Brain microvascular endothelial cell (primary cell): ENCODE data around the gene SLC7A10.
A peak's percentile ranks its signal among the peaks of the same experiment; 100 is the strongest.

ENCODE experiments used
- DNase-seq: peaks from one replicate; pipeline ENCODE4 v3.0.0-alpha.2; 2020
- H3K27ac ChIP-seq: fragments of 250-450 bp; sonication (Bioruptor Pico); 2 replicates; pipeline ENCODE4 v1.5.1; 2020; ENCODE audit warnings: mild to moderate bottlenecking, moderate library complexity
- H3K27me3 ChIP-seq: fragments of 250-450 bp; sonication (Bioruptor Pico); replicated peaks from 2 replicates; pipeline ENCODE4 v1.5.1; 2020; ENCODE audit warnings: mild to moderate bottlenecking
- H3K36me3 ChIP-seq: fragments of 250-450 bp; sonication (Bioruptor Pico); replicated peaks from 2 replicates; pipeline ENCODE4 v1.5.1; 2020; ENCODE audit warnings: mild to moderate bottlenecking
- H3K4me3 ChIP-seq: 2 replicates; pipeline ENCODE4 v1.5.1; 2011; ENCODE audit warnings: low read depth, mild to moderate bottlenecking, control low read depth, low read length, moderate library complexity
- CTCF ChIP-seq: IDR thresholded peaks from 2 replicates; pipeline ENCODE4 v1.5.1; 2011; ENCODE audit warnings: low read depth, mild to moderate bottlenecking, moderate library complexity, low read length, control low read depth, inconsistent platforms; ENCODE audit errors: missing control alignments
- in situ Hi-C: cut with HindIII; loops from 2 replicates; pipeline ENCODE4 v1.10.0; 2017; ENCODE audit warnings: low sequenced_read_pairs, low pct_ligation_motif_present

SLC7A10 gene

GRCh38 chr19:33242131-33242530 is 16.5 kb upstream of the SLC7A10 start:
- no peak overlapping the region for H3K27ac ChIP-seq
- H3K27me3 ChIP-seq = no peaks in the 10 kb centered on the region
- H3K36me3 ChIP-seq = no peaks in the 10 kb centered on the region
- H3K4me3 ChIP-seq = no peak overlapping the region
- DNase-seq = no peak
- in situ Hi-C loops = no loop called here
- no peak for TF ChIP-seq CTCF

- Histone ChIP-seq H3K4me3 (no peak overlapping the region), H3K27me3 (no peaks in the 10 kb centered on the region), H3K36me3 (no peaks in the 10 kb centered on the region), H3K27ac (no peak overlapping the region)
- peak; percentile 74 for TF ChIP-seq CTCF
- no peak for DNase-seq
- in situ Hi-C loops = no loop called here
These were observed 16.0 kb upstream of the SLC7A10 start for GRCh38 chr19:33241530-33242101.

GRCh38 chr19:33241091-33241529 is 15.5 kb upstream of the SLC7A10 start:
- Histone ChIP-seq H3K27ac (no peak overlapping the region), H3K27me3 (no peaks in the 10 kb centered on the region), H3K4me3 (no peak overlapping the region), H3K36me3 (no peaks in the 10 kb centered on the region)
- DNase-seq = no peak
- in situ Hi-C loops = no loop called here
- TF ChIP-seq CTCF = no peak

GRCh38 chr19:33240181-33240771 is 14.6 kb upstream of the SLC7A10 start:
- DNase-seq = no peak
- in situ Hi-C loops = no loop called here
- Histone ChIP-seq H3K27ac (no peak overlapping the region), H3K36me3 (no peaks in the 10 kb centered on the region), H3K4me3 (no peak overlapping the region), H3K27me3 (no peaks in the 10 kb centered on the region)
- no peak for TF ChIP-seq CTCF

- in situ Hi-C loops = no loop called here
- DNase-seq = no peak
- Histone ChIP-seq H3K36me3 (no peaks in the 10 kb centered on the region), H3K4me3 (no peak overlapping the region), H3K27me3 (no peaks in the 10 kb centered on the region), H3K27ac (no peak overlapping the region)
- no peak for TF ChIP-seq CTCF
These were observed 13.7 kb upstream of the SLC7A10 start for GRCh38 chr19:33239223-33239975.
